ENCODE data around the gene HCFC1R1.

HCFC1R1 gene

GRCh38 chr16:3030222-3031212 is 6.8 kb upstream of the HCFC1R1 start:
- Mint-ChIP-seq H3K27me3 (ENCODE audit: low read depth) (peaks cover 39% of the 10 kb centered on the region), H3K4me3 (peak overlapping the region; percentile 82), H3K36me3 (ENCODE audit: low read depth) (peaks cover 2% of the 10 kb centered on the region), H3K4me1 (ENCODE audit: low read depth) (peaks cover 26% of the 10 kb centered on the region), H3K9me3 (no peaks in the 10 kb centered on the region), H3K27ac (peak overlapping the region; percentile 89)

DNA sequence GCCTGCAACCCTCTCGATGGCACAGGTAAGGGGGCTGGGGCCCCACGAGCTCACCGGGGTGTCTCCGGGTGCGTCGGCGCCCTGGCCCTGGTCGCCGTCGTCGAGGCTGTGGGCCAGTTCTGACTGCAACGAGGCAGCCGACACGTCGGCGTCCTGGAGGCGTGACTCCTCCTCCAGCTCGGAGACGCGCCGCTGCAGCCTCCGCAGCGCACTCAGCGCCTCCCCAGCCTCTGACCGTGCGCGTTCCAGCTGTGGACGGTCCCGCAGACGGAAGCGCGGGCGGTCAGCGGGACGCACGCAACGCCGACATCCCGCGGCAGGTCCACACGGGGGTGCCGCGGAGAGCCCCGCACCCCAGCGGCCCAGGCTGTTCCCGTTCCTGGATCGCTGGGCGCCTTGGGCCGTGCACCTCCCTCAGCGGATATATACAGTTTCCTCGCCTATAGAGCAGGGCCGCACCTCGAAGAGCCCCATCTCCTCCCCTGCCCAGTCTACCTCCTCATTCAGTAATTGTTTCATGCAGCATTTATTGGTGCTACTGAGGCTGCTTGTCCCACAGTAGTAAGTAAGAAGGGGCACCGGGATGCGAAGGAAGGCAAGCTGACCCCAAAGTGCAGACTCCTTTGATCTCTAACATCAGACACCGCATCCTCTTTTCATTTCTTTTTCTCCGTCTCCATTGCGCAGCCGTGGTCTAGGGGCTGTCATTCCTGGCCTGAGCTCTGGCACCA is 5.9 kb upstream of the HCFC1R1 start:
- H3K9me3 Mint-ChIP-seq: no peaks in the 10 kb centered on the region
- peak overlapping the region; percentile 82 for H3K4me3 Mint-ChIP-seq
- H3K27ac Mint-ChIP-seq: peak overlapping the region; percentile 89
- H3K36me3 Mint-ChIP-seq (ENCODE audit: low read depth): peaks cover 2% of the 10 kb centered on the region
- peaks cover 30% of the 10 kb centered on the region for H3K27me3 Mint-ChIP-seq (ENCODE audit: low read depth)
- peaks cover 26% of the 10 kb centered on the region for H3K4me1 Mint-ChIP-seq (ENCODE audit: low read depth)

GRCh38 chr16:3028716-3029319 is 5.1 kb upstream of the HCFC1R1 start:
- Mint-ChIP-seq H3K36me3 (ENCODE audit: low read depth) (peaks cover 4% of the 10 kb centered on the region), H3K9me3 (no peaks in the 10 kb centered on the region), H3K4me3 (peak overlapping the region; percentile 82), H3K27ac (no peak overlapping the region), H3K4me1 (ENCODE audit: low read depth) (peaks cover 27% of the 10 kb centered on the region), H3K27me3 (ENCODE audit: low read depth) (peaks cover 23% of the 10 kb centered on the region)

DNA sequence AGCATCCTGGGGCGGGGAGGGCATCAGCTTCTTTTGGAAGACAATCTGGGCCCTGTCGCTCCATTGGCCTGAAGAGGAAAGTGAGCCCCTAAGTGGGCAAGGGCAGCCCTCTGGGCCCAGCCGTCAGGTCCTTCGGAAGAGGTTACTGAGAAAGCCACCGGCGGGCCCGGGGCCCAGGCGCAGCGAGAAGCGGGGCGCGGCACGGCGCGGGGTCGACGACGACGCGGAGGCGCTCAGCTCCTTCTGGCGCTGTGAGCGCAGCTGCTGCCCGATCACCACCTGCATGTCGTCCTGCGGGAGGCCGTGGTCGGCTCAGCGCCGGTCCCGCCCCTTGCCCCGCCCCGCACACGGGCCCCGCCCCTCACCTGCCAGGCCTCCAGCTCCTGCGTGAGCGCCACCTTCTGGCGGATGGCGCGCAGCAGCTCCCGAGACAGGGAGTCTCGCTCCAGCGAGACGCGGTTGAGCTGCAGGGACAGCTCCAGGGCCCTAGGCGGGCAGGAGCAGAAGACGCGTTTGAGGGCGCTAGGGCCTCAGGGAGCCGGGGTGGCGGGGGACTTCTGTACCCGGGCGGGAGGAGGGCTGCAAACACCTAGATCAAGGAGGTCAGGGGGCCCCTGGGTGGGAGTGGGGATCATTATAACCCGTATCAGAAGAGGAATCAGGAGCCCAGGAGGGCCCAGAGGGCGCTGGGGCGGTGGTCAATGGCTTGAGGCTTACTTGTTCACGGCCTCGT is 4.4 kb upstream of the HCFC1R1 start:
- H3K36me3 Mint-ChIP-seq (ENCODE audit: low read depth): peaks cover 4% of the 10 kb centered on the region

DNA sequence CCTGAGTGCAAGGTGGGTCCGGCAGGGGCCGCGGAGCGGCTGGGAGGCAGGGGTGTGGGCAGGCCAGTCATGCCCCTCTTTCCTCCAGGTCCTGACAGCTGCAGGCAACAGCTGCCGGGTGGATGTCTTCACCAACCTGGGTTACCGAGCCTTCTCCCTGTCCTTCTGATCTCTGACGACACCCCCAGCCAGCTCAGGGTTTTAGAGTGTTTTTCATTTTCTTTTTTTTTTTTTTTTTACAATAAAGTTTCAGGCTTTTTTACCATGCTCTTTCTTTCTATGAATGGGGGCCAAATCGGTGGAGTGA is 3.7 kb upstream of the HCFC1R1 start:
- Mint-ChIP-seq H3K27me3 (ENCODE audit: low read depth) (peaks cover 10% of the 10 kb centered on the region), H3K27ac (no peak overlapping the region), H3K4me3 (no peak overlapping the region), H3K9me3 (no peaks in the 10 kb centered on the region), H3K36me3 (ENCODE audit: low read depth) (peaks cover 4% of the 10 kb centered on the region), H3K4me1 (ENCODE audit: low read depth) (peaks cover 27% of the 10 kb centered on the region)

More for the DNA sequence above, 4.4 kb upstream of the HCFC1R1 start:
- Mint-ChIP-seq H3K27ac (no peak overlapping the region), H3K9me3 (no peaks in the 10 kb centered on the region), H3K4me3 (no peak overlapping the region), H3K4me1 (ENCODE audit: low read depth) (peaks cover 25% of the 10 kb centered on the region), H3K27me3 (ENCODE audit: low read depth) (peaks cover 17% of the 10 kb centered on the region)

GRCh38 chr16:3026609-3027488 is 3.1 kb upstream of the HCFC1R1 start:
- Mint-ChIP-seq H3K4me3 (no peak overlapping the region), H3K4me1 (ENCODE audit: low read depth) (peaks cover 31% of the 10 kb centered on the region), H3K27ac (no peak overlapping the region), H3K9me3 (no peaks in the 10 kb centered on the region), H3K36me3 (ENCODE audit: low read depth) (peaks cover 4% of the 10 kb centered on the region), H3K27me3 (ENCODE audit: low read depth) (peaks cover 4% of the 10 kb centered on the region)

DNA sequence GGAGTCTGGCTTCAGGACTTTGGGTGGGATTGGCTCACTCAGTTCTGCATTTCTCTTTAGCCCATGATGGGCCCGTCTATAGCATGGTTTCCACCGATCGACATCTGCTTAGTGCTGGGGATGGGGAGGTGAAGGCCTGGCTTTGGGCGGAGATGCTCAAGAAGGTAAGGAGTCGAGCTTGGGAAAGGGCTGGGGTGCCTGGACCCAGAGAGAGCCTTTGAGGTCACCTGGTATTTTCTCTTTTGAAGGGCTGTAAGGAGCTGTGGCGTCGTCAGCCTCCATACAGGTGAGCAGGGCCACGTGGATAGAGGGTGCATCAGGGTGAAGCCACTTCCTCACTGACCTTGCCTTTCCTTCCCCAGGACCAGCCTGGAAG is 2.2 kb upstream of the HCFC1R1 start:
- Mint-ChIP-seq H3K4me1 (ENCODE audit: low read depth) (peaks cover 39% of the 10 kb centered on the region), H3K4me3 (no peak overlapping the region), H3K36me3 (ENCODE audit: low read depth) (peaks cover 4% of the 10 kb centered on the region), H3K27me3 (ENCODE audit: low read depth) (no peaks in the 10 kb centered on the region), H3K27ac (no peak overlapping the region), H3K9me3 (no peaks in the 10 kb centered on the region)

GRCh38 chr16:3025032-3026002 is 1.6 kb upstream of the HCFC1R1 start:
- H3K36me3 Mint-ChIP-seq (ENCODE audit: low read depth): peaks cover 4% of the 10 kb centered on the region
- H3K9me3 Mint-ChIP-seq: no peaks in the 10 kb centered on the region
- H3K27me3 Mint-ChIP-seq (ENCODE audit: low read depth): no peaks in the 10 kb centered on the region
- H3K27ac Mint-ChIP-seq: no peak overlapping the region
- no peak overlapping the region for H3K4me3 Mint-ChIP-seq
- peaks cover 41% of the 10 kb centered on the region for H3K4me1 Mint-ChIP-seq (ENCODE audit: low read depth)

- peak overlapping the region; percentile 91 for H3K27ac Mint-ChIP-seq
- peaks cover 4% of the 10 kb centered on the region for H3K36me3 Mint-ChIP-seq (ENCODE audit: low read depth)
- peak overlapping the region; percentile 87 for H3K4me3 Mint-ChIP-seq
- H3K4me1 Mint-ChIP-seq (ENCODE audit: low read depth): peaks cover 36% of the 10 kb centered on the region
- H3K9me3 Mint-ChIP-seq: no peaks in the 10 kb centered on the region
- peaks cover 5% of the 10 kb centered on the region for H3K27me3 Mint-ChIP-seq (ENCODE audit: low read depth)
Observed at GRCh38 chr16:3023415-3023668, 400 bp downstream of the HCFC1R1 start.

DNA sequence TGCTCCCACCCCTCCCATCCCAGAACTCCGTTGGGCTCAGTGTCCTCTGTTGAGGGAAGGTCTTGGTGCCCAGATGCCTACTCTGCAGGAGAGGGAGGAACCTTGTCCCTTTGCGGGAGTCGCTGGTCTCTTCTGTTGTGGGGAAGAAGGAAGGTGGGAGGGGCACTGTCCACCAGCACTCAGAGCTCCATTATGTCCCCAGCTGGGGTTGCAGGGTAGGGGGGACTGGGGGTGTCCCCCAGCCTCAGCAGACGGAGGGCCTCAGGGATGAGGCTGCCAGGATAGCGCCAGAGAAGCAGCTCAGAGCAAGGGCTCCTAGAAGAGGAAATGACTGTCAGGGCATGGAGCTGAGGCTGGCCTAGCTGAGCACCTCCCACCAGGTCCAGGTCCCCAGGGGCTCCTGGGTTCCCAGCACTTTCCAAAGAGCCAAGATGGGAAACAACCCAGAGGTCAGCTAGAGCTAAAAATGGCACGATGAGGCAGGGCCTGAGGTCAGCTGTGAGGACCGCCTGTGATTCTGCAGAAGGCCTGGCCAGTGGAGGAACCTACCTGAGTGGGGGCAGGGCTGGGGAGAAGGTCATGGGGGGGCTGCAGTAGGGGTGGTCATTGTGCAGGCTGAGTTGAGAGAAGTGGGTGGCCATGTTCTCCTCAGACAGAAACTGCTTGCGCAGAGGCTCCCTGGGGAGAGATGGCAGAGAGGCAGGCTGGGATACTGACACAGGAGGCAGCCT is 893 bp downstream of the HCFC1R1 start:
- H3K27ac Mint-ChIP-seq: peak overlapping the region; percentile 91
- no peaks in the 10 kb centered on the region for H3K9me3 Mint-ChIP-seq
- peaks cover 4% of the 10 kb centered on the region for H3K36me3 Mint-ChIP-seq (ENCODE audit: low read depth)
- peak overlapping the region; percentile 87 for H3K4me3 Mint-ChIP-seq
- peaks cover 6% of the 10 kb centered on the region for H3K27me3 Mint-ChIP-seq (ENCODE audit: low read depth)
- peaks cover 36% of the 10 kb centered on the region for H3K4me1 Mint-ChIP-seq (ENCODE audit: low read depth)

- Mint-ChIP-seq H3K9me3 (no peaks in the 10 kb centered on the region), H3K27me3 (ENCODE audit: low read depth) (peaks cover 6% of the 10 kb centered on the region), H3K27ac (peak overlapping the region; percentile 91), H3K36me3 (ENCODE audit: low read depth) (peaks cover 4% of the 10 kb centered on the region), H3K4me1 (ENCODE audit: low read depth) (peaks cover 36% of the 10 kb centered on the region), H3K4me3 (peak overlapping the region; percentile 87)
Observed at GRCh38 chr16:3022208-3022683, 1.5 kb downstream of the HCFC1R1 start.

- Mint-ChIP-seq H3K36me3 (ENCODE audit: low read depth) (peaks cover 4% of the 10 kb centered on the region), H3K27me3 (ENCODE audit: low read depth) (peaks cover 6% of the 10 kb centered on the region), H3K27ac (peak overlapping the region; percentile 91), H3K4me3 (peak overlapping the region; percentile 87), H3K9me3 (no peaks in the 10 kb centered on the region), H3K4me1 (ENCODE audit: low read depth) (peaks cover 36% of the 10 kb centered on the region)
Observed at GRCh38 chr16:3021449-3022207, 2.1 kb downstream of the HCFC1R1 start.
